GM12892 (cell line): Measurements from ENCODE around the gene STC2.

ENCODE experiments used
- DNase-seq: peaks from one replicate; pipeline ENCODE4 v3.0.0; 2011; ENCODE audit not compliant: insufficient read length
- FAIRE-seq: peaks from 2 replicates; lab custom pipeline; 2011; peaks lifted over from hg19 to GRCh38; lab: Jason Lieb, UNC
- POLR2A ChIP-seq: IDR thresholded peaks from 2 replicates; pipeline ENCODE4 v1.6.1; 2011; ENCODE audit warnings: low read depth, low read length, control low read depth
- POLR2AphosphoS5 ChIP-seq: IDR thresholded peaks from 2 replicates; pipeline ENCODE4 v1.6.1; 2011; ENCODE audit warnings: low read depth, low read length, control low read depth
- TAF1 ChIP-seq: IDR thresholded peaks from 2 replicates; pipeline ENCODE4 v1.6.1; 2011; ENCODE audit warnings: low read depth, mild to moderate bottlenecking, control low read depth, low read length, borderline replicate concordance

Gene STC2

DNA sequence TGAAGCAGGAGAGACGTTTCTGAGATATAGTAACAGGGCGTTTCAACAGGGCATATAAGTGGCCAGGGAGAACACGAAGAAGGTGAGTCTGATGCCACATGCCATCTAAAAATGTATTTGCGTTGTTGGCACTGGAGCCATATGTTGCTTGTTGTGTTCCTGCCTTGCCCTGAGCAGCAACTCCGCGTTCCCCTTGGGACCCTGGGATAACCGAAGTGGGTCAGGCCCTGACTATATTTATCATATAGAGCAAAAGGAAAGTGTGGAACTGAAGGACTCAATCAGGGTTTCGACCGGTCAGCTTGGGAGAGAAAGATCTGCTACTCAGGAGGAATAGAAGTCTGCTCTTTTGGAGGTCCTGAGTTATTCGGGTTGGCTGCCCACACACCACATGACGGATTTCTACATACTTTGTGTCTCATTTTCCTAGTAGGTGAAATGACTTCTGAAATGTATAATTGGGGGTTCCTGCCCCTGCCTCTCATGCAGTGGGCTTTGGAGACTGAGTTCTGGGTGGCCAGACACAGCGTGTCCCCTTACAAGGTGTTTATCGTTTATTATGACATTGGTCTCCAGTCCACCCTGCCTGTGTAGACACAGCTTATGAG is 3.0 kb downstream of the STC2 start:
- TF ChIP-seq POLR2AphosphoS5 (no peak), POLR2A (no peak), TAF1 (no peak)
- no peak for FAIRE-seq
- DNase-seq: no peak

DNA sequence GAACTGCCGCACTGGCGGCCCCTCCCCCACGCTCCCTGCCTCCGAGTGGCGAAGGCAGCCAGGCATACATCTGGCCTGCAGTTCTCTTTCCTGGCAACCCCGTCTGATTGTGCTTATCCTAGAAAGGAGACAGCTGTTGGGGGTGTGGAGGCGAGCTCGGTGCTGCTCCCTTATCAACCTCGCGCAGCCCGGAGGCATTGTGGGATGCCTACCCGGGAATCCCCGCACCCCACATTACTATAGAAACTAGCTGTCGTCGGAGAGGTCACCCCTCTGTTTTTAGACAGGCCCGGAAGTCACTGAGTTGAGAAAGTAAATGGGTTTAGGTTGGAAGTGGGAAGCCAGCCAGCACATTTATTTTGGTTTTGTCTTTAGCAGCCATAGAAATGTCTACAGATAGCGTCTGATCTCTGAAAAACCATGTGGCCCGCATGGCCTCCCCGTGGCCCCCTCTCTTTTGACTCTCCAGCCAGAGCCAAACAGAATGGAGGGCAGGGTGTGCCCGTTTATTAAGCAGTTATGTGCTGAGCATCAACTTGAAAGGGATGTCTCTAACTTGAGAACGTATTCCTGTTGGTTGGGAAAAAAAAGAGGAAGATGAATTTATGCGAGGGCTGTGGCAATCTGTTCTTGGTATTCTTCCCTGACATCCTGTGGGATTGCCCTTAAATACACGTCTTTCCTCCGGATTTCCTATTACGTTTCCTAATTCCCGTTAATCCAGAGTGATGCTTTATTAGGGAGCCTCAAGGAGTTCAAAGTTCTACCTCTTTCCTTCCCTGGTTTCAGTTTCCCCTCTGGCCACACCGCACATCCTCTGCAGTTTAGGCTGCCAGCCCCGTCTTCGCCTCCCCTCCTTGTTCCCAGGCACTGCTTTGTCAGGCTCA is 3.9 kb downstream of the STC2 start:
- no peak for TF ChIP-seq TAF1
- TF ChIP-seq POLR2A: no peak
- TF ChIP-seq POLR2AphosphoS5: no peak
- DNase-seq (peak; percentile 42), FAIRE-seq (peak; percentile 78)

DNA sequence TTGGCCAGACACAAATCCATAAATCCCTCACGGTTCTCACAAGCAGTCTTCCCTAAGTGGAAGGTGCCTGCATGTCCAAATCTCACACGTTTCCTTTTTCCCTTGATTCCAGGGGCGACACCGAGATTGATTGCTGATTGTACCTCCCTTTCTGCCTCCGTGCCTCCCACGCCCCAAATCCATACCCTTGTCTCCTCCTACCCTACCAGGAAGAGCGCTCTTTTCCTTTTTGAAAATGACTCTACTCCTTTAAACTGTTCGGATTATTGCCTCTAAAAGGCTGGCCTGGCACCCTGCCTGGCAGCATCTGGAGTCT is 4.5 kb downstream of the STC2 start:
- TF ChIP-seq TAF1 (no peak), POLR2AphosphoS5 (no peak), POLR2A (no peak)
- DNase-seq (no peak), FAIRE-seq (no peak)

DNA sequence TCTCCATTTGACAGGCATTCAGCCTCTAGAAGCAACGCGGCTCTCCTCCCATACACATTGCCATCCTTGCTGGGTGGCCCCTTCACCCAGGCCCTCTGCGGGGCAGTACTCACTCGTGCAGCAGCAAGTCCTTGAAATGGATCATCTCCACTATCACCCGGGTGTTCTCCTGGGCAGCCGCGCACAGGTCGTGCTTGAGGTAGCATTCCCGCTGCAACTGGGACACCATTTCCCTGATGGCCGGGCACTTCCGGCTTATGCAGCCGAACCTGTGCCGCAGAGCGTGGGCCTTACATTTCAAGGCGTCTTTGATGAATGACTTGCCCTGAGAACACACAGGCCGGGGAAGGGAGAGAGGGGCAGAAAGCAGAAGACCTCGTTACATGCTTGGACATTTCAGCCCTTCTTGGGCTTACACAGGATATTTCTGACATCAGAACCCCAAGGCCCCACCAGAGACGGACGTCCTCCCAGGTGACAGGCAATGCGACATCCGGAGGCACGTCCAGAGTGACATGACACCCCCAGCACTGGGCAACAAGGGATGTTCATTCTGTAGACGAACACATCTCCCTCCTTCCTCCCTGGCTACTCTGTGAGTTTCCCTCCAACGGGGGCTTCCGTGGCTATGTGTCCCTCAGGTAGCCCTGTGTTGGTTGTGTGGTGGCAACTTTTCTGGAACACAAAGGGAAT is 5.0 kb downstream of the STC2 start:
- no peak for DNase-seq
- TF ChIP-seq TAF1: no peak
- TF ChIP-seq POLR2AphosphoS5: no peak
- no peak for TF ChIP-seq POLR2A
- peak; percentile 53 for FAIRE-seq

DNA sequence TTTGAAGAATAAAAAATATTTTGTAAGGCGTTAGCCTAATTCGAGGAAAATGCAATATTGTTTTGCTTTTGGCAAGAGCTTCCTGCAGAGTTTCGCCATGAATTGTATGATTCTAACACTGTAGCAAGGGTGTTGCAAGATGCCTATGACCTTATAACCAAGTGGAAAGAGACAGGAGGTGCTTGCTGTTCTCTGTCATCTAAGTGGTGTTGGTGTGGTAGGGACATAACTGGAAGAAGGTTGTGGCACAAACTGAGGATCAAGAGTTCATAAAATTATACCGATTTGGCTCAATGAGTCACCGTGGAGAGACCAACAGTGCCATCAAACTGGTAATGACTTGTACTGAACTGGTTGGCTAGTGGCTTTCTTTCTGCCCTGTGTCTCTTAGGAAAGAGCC is 6.3 kb downstream of the STC2 start:
- no peak for DNase-seq
- FAIRE-seq: no peak
- TF ChIP-seq POLR2A (no peak), TAF1 (no peak), POLR2AphosphoS5 (no peak)

DNA sequence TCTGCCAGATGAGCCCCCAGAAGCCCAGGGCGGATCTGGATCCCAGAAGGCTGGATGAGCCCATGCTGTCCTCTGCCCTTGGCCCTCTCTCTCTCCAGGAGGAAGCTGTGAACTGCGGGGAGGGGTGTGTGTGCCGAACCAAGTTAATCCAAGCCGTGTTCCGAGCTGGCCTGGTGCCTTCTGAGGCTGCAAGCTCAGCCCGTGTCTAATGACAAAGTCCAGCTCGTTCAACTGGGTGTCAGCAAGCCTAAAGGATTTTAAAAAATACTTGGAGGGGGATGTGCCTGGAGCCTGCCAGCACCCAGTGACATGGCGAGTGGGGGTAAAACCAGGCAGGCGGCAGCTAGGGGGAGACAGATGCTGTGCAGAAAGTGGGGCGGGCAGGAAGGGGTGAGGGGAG is 8.0 kb downstream of the STC2 start:
- DNase-seq: no peak
- TF ChIP-seq POLR2A (no peak), TAF1 (no peak), POLR2AphosphoS5 (no peak)
- no peak for FAIRE-seq

DNA sequence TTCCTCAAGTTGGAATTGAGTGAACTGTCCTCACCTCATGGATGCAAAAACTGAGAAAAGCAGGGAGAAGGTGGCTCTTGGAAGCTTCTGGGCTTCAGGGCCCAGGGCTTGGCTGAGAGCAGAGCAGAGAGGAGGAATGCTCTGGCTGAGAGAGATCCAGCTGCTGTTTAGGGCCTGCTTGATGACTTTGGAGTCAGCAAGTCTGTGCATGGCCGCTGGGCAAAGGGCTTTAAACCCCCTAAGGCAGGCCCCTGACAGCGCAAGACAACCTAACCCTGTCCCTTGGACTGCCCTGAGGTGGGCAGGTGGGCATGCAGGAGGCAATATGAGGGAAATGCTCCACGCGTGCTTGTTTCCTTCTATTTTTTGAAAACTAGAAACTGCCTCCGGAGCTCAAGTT is 8.6 kb downstream of the STC2 start:
- TF ChIP-seq POLR2AphosphoS5: no peak
- no peak for TF ChIP-seq POLR2A
- no peak for TF ChIP-seq TAF1
- FAIRE-seq: no peak
- DNase-seq: no peak

DNA sequence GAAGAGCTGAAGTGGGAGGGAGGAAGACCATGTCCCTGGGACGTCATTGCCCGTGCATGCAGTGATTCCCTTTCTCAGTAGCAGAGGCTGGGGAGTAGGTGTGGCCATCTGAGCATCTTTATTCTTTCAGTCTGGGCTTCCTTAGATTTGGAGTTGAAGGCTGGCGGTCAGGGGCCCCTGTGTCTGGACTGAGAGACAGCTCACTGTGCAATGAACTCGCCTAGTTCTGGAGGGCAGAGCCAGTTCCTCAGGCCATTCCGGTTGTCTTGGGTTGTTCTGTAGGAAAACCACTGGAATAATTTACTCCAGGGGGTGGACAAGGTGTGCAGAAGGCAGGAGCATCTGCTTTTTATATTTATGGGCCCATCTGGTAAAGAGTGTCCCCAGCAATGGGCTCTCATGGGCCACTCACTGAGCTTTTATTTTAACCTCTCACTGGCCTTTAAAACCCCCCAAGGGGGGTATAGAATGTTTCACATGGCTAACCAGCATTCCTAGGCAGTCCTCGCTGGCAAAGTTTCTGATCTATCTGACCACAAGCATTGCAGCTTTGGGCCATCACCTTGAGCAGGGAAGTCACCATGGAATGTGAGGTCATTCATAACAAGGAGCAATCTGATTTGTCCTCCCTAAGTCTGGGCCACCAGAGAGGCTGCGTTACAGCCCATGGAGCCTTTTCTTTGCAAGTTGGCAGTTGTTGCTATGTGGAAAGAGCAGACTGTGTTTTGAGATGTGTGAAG is 9.2 kb downstream of the STC2 start:
- TF ChIP-seq POLR2AphosphoS5: no peak
- no peak for TF ChIP-seq TAF1
- TF ChIP-seq POLR2A: no peak
- FAIRE-seq (no peak), DNase-seq (no peak)

DNA sequence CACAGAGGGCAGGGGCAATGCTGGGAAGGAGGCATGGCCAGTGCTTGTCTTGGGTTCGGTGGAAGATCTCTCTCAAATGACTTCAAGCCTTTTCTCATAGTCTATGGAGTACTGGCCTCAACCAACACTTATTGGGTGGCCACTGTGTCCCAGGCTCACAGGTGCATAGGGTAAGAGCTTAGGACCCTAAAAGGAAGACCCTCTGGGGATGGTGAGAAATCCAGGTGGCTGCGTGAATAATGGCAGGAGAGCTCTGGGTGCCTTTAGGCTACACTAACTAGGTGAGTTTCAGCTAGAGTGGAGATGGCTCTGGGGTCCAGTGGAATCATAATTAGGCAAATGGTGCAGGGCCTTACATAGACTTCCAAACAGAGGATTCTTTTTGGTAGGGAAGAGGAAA is 9.9 kb downstream of the STC2 start:
- no peak for DNase-seq
- TF ChIP-seq TAF1: no peak
- TF ChIP-seq POLR2A: no peak
- TF ChIP-seq POLR2AphosphoS5: no peak
- no peak for FAIRE-seq

DNA sequence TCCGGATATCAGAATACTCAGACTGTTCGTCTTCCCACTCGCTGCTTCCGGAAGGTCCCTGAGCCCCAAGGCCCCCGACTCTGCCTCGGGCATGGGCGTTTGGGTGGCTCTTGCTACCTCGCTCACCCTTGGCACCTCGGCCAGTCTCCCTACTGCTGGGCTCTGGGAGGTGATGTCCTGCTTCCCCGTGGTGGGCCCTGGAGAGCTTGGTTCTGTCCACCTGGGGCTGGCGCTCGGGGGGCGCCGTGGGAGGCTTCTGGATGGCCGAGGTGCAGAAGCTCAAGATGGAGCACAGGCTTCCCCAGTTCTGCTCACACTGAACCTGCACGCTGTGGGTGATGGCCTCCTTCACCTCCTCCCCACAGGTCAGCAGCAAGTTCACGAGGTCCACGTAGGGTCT is 10.4 kb downstream of the STC2 start:
- TF ChIP-seq POLR2A: no peak
- no peak for TF ChIP-seq POLR2AphosphoS5
- TF ChIP-seq TAF1: no peak
- FAIRE-seq: no peak
- no peak for DNase-seq
